Measurements from ENCODE around the gene SOHLH1.

DNA sequence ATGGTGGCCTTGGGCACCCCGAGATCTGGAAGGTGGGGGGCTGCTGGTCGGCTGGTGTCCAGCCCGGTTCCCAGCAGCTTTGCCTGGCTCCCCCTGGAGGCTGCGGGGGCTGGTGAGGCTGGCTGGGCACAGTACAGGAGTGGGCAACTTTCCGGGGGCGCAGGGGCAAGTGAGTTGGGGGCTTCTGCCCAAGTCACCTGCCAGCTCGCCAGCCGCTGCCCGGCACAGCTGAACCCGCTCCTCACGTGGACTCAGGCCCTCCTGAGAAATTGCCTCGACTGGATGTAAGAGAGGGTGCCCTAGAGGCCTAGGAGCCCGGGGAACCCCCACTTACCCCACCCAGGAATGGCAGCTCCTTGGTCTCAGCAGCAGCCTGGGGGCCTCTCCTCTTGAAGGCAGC, 18.1 kb upstream of the SOHLH1 start:
- TF ChIP-seq, protein P1, sequence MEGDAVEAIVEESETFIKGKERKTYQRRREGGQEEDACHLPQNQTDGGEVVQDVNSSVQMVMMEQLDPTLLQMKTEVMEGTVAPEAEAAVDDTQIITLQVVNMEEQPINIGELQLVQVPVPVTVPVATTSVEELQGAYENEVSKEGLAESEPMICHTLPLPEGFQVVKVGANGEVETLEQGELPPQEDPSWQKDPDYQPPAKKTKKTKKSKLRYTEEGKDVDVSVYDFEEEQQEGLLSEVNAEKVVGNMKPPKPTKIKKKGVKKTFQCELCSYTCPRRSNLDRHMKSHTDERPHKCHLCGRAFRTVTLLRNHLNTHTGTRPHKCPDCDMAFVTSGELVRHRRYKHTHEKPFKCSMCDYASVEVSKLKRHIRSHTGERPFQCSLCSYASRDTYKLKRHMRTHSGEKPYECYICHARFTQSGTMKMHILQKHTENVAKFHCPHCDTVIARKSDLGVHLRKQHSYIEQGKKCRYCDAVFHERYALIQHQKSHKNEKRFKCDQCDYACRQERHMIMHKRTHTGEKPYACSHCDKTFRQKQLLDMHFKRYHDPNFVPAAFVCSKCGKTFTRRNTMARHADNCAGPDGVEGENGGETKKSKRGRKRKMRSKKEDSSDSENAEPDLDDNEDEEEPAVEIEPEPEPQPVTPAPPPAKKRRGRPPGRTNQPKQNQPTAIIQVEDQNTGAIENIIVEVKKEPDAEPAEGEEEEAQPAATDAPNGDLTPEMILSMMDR (conservative IDR thresholded peaks at IDR 0.05) = no peak
- TF ChIP-seq EZH2 (IDR thresholded peaks at IDR 0.05; ENCODE audit: low read depth) = no peak
